AG09309 (cell line): ENCODE data around the gene ATOH8.

Experiments used
- DNase-seq: peaks from one replicate; pipeline ENCODE4 v3.0.0-alpha.2; 2010; ENCODE audit warnings: low read depth
- H3K4me3 ChIP-seq: 2 replicates; pipeline ENCODE4 v1.5.1; 2011; ENCODE audit warnings: mild to moderate bottlenecking, low read depth, low read length, moderate library complexity; ENCODE audit not compliant: control insufficient read depth
- TF ChIP-seq, protein P1 (sequence below): IDR thresholded peaks from 2 replicates; pipeline ENCODE4 v1.5.1; 2011; ENCODE audit warnings: mild to moderate bottlenecking, low read depth, low read length, inconsistent platforms; ENCODE audit not compliant: insufficient read depth, control insufficient read depth; ENCODE audit errors: missing control alignments

The ATOH8 gene

DNA sequence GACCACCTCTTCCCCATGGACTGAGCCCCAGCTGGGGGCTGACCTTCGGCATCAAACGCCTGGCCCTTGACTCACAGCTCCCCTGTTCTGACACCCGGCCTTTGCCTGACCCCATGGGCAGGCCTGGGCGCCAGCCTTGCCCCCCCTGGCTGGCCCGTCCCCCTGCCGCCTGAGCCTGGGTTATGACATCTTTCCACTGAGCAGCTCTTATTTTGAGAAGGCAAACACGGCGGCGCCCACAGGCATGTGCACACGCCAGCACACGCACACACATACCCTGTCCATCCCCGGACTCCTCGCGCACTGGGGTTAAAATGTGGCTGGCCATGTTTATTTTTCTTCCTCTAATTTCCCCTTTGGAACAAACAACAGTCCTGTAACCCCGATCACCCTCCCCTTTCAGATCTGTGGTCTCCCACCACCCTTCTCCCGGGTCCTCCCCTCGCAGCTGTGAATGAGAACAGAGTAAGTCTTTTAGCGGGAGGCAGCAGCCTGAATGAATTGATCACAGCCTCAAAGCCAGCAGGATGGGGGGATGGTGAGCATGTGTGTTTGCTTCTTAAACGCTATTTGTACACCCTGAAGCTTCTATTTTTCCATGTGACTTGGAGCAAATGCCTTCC, 11.8 kb upstream of the ATOH8 start:
- DNase-seq = peak; percentile 80
- TF ChIP-seq, protein P1, sequence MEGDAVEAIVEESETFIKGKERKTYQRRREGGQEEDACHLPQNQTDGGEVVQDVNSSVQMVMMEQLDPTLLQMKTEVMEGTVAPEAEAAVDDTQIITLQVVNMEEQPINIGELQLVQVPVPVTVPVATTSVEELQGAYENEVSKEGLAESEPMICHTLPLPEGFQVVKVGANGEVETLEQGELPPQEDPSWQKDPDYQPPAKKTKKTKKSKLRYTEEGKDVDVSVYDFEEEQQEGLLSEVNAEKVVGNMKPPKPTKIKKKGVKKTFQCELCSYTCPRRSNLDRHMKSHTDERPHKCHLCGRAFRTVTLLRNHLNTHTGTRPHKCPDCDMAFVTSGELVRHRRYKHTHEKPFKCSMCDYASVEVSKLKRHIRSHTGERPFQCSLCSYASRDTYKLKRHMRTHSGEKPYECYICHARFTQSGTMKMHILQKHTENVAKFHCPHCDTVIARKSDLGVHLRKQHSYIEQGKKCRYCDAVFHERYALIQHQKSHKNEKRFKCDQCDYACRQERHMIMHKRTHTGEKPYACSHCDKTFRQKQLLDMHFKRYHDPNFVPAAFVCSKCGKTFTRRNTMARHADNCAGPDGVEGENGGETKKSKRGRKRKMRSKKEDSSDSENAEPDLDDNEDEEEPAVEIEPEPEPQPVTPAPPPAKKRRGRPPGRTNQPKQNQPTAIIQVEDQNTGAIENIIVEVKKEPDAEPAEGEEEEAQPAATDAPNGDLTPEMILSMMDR = no peak
- no peak overlapping the region; the same call in 1 of the 2 replicates for H3K4me3 ChIP-seq

DNA sequence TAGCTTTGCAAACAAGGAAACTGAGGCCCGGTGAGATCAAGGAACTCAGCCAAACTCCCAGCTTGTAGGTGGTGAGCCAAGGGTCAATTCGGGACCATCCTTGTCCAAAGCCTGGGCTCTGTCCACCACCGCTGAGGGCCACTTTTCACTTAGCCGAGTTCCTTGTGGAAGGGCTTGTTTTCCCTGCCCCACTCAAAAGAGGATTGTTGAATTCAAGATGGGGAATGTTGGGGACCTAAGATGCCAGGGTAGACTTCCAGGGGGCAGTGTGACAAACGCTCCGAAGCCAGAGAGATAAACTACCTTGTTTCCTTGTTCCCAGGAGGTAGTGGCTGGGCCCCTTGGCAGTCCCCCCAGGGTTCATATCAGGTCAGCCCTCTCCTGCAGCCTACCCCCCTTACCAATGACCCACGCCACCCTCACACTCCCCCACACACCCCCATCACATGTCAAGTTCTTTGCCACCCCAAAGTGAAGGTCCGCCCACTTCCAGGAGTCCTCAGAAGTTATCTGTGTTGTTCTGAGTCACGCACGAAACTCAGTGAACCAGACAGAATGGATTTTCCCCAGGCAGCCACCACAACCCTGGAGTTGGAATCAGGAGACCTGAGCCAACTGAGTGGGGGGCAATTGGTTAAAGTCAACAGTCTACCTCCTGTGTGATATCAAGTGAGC, 10.3 kb upstream of the ATOH8 start:
- H3K4me3 ChIP-seq = no peak overlapping the region
- TF ChIP-seq, protein P1 = no peak

DNA sequence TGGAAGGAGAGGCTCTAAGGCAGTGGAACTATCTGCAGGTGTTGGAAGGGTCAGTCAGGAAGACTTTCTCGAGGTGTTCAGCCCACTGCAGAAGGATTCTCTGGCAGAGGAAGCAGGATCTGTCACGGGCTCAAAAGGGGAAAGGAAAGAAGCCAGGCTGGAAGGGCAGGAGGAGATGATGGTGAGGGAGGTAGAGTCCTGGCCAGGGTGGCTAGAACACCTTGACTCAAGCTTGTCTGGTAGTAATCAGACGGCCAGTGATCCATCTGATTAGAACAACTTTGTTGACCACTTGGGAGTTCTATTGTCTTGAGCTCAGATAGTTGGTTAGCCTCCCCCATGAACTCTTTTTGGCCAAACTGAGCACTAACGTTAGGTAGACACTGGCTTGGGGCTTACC, 9.7 kb upstream of the ATOH8 start:
- no peak overlapping the region for H3K4me3 ChIP-seq
- TF ChIP-seq, protein P1 = no peak
- no peak for DNase-seq

More for the DNA sequence above, 10.3 kb upstream of the ATOH8 start:
- DNase-seq = no peak

DNA sequence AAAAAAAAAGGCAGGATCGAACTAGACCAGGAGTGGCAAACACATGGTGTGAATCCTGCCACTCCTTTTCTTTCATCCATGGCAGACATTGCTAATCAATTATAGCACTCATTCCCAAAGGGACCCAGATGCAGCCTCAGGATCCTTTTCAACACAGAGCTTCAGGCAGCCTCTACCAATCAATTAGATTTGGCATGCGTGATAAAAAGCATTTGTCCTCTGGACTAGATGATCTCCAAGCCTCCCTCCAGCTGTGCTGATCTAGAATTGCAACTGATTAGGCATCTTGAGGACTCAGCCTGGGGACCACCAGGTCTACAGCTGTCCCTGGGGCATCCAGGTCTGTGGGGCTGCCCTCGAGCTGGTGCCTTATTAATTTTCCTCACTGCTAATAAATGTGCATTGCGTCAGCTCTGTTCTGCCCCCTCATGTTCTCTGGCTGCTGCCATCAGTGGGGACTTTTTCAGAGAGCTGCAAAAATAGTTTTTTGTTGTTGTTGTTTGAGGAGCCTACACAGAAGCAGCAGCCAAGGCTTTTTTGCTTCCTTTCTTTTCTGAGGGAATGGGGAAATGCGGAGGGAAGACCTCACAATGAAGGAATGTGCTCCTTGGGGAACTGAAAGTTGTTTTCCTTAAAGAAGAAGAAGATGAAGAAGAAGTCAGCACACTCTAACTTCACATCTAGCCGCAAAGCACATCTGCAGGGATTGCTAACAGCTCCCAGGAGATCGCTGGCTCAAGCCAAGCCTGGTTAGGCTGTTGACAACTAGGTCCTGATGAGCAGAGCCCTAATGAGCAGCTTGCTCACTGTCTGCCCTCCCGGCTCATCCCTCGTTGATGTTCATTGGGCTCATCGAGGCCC, 8.8 kb upstream of the ATOH8 start:
- no peak overlapping the region for H3K4me3 ChIP-seq
- TF ChIP-seq, protein P1 = no peak
- DNase-seq = no peak

DNA sequence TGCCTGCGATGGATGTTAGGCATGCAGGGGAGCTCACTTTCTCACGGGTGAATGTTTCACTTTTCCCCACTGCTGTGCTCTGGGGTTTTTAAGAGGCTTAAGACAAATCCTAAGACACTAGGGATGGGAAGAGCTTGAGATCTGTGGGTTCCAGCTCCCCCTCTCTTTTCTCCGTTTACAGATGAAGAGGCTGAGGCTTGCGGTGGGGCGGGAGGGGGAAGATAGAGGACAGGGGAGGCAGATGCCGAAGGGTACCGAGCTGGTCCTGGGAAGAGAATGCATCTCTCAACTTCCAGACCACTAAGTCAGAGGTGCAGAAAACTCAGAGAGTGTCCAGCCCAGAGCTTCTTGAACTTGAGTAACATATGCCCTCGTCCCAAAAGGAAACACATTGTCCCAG, 8.2 kb upstream of the ATOH8 start:
- TF ChIP-seq, protein P1 = no peak
- no peak for DNase-seq
- H3K4me3 ChIP-seq = no peak overlapping the region

DNA sequence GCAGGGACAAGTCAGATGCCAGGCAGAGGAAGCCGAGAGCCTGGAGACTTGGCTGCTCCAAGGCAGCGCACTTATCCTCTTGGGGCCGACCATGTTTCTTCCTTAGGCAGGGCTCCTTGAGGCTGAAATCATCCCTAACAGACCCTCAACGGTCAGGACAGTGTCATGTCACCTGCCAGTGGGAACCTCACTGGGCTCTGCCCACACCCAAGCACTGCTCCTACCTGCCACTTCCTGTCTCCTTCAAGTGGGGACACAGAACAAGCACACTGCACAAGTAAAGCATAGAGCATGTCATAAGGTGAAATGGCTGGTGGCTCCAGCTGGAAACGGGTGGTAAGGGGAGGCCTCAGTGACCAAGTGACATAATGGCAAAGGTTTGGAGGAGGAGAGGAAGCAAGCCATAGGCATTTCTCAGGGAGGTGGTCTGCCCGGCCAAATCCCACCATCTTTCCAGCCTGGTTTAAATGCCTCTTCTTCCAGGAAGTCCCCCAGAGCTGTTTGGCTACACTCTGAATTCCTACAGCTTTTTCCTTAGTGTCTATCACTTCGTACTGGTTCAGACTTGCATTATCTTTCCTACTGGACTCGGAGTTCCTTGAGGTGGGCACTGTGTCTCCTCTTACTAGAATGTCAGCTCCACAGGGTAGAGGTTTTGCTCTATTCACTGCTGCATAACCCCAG, 7.3 kb upstream of the ATOH8 start:
- no peak for DNase-seq
- no peak overlapping the region for H3K4me3 ChIP-seq
- TF ChIP-seq, protein P1 = no peak
